Lung (tissue), 12 donors: Measurements from ENCODE around the gene ARHGEF28. TPM values are rescaled to one million over a fixed set of nuclear protein-coding genes. Genes with fewer than 3 reads are reported as not detected.
A peak's percentile ranks its signal among the peaks of the same experiment; 100 is the strongest.

Source experiments
- ATAC-seq: fragments of 200-7000 bp; cut with Tn5 transposase; one replicate; pipeline ENCODE4 v1.9.1; 2020; ENCODE audit warnings: moderate number of reproducible peaks; ENCODE audit not compliant: insufficient read depth, low FRiP score
- DNase-seq, 3 donors: peaks; one replicate each; pipeline ENCODE4 v3.0.0-alpha.2; 2013 to 2017
- H3K27ac ChIP-seq, 2 donors: one replicate each; pipeline ENCODE4 v1.5.1; 2013; ENCODE audit warnings: mild to moderate bottlenecking in 2 of 2, moderate library complexity in 2 of 2, control low read depth in 1 of 2, inconsistent platforms in 1 of 2, low read depth in 1 of 2, low read length in 1 of 2
- H3K27me3 ChIP-seq, 3 donors: one replicate each; pipeline ENCODE4 v1.5.1; 2013; ENCODE audit warnings: low read length in 2 of 3; ENCODE audit not compliant: control insufficient read depth in 3 of 3, insufficient read depth in 3 of 3
- H3K36me3 ChIP-seq, 4 donors: one replicate each; pipeline ENCODE4 v1.5.1; 2013; ENCODE audit warnings: low read length in 4 of 4, mild to moderate bottlenecking in 1 of 4, moderate library complexity in 1 of 4; ENCODE audit not compliant: control insufficient read depth in 4 of 4, insufficient read depth in 4 of 4
- H3K4me1 ChIP-seq, 5 donors: one replicate each; pipeline ENCODE4 v1.5.1; 2013; ENCODE audit warnings: low read length in 5 of 5, mild to moderate bottlenecking in 2 of 5, moderate library complexity in 1 of 5; ENCODE audit not compliant: control insufficient read depth in 5 of 5, insufficient read depth in 5 of 5
- H3K4me3 ChIP-seq: one replicate; pipeline ENCODE4 v1.5.1; 2013; ENCODE audit warnings: mild to moderate bottlenecking, control low read depth, moderate library complexity
- H3K9ac ChIP-seq, 2 donors: one replicate each; pipeline ENCODE4 v1.5.1; 2013; ENCODE audit warnings: low read length in 2 of 2, control low read depth in 1 of 2; ENCODE audit not compliant: insufficient read depth in 1 of 2
- H3K9me3 ChIP-seq, 4 donors: one replicate each; pipeline ENCODE4 v1.5.1; 2013; ENCODE audit warnings: low read length in 3 of 4, mild to moderate bottlenecking in 1 of 4, moderate library complexity in 1 of 4; ENCODE audit not compliant: control insufficient read depth in 4 of 4, insufficient read depth in 3 of 4
- WGBS, 2 donors: extraction: QIAGEN DNeasy Blood & Tissue Kit; methylation state at CpG; one replicate each; pipeline ENCODE4 v1.1.7; 2013; 5-methylcytosine and 5-hydroxymethylcytosine counted together
- polyA plus RNA-seq, 2 donors: library from polyadenylated mRNA; stranded (reverse); fragments of 200-250 nt; gene quantifications; one replicate each; pipeline ENCODE4 v1.2.1, GENCODE V29; 2013
- total RNA-seq, 2 donors: library from RNA; depleted of rRNA in 1 of 2; stranded (reverse); fragments of >200 nt in 1 of 2; gene quantifications; one replicate each; pipeline ENCODE4 v1.2.1, GENCODE V29; 2014 to 2021
- TF ChIP-seq, protein P1 (sequence below): IDR thresholded peaks from 2 replicates; pipeline ENCODE4 v1.5.1; 2012; ENCODE audit warnings: mild to moderate bottlenecking; ENCODE audit errors: control extremely low read depth, extremely low read depth
- donor health status: control.
- donor health status: control.
- donor health status: Bipolar disorder and iron deficiency.
- donor health status: healthy.
- donor health status: DM: yes; HTN: yes; CAD: no.

Gene ARHGEF28
- total and polyA plus RNA-seq, 4 donors, result 3.0 to 13.0 (median 10.0) TPM

DNA sequence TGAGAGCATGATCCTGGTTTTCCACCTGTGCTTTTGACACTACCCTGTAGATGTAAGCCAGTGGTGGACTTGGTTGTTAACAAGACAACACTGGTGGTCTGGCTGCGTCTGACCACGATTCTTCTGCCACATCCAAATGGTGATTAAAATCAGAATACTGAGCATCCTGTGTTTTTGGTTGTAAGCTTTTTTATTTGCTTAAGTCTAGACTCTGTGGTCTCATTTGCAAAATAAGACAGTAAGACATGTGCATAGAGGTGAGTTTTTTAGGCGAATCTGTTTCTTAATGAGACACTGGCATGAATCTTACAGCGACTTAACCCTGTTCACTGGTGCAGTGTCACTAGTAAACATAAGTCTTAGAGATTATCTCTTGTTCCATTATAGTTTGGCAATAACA is 165.4 kb downstream of the ARHGEF28 start:
- H3K9me3 ChIP-seq, result no peaks in the 10 kb centered on the region
- H3K4me3 ChIP-seq, result no peak overlapping the region
- TF ChIP-seq, protein P1, sequence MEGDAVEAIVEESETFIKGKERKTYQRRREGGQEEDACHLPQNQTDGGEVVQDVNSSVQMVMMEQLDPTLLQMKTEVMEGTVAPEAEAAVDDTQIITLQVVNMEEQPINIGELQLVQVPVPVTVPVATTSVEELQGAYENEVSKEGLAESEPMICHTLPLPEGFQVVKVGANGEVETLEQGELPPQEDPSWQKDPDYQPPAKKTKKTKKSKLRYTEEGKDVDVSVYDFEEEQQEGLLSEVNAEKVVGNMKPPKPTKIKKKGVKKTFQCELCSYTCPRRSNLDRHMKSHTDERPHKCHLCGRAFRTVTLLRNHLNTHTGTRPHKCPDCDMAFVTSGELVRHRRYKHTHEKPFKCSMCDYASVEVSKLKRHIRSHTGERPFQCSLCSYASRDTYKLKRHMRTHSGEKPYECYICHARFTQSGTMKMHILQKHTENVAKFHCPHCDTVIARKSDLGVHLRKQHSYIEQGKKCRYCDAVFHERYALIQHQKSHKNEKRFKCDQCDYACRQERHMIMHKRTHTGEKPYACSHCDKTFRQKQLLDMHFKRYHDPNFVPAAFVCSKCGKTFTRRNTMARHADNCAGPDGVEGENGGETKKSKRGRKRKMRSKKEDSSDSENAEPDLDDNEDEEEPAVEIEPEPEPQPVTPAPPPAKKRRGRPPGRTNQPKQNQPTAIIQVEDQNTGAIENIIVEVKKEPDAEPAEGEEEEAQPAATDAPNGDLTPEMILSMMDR, result no peak

DNA sequence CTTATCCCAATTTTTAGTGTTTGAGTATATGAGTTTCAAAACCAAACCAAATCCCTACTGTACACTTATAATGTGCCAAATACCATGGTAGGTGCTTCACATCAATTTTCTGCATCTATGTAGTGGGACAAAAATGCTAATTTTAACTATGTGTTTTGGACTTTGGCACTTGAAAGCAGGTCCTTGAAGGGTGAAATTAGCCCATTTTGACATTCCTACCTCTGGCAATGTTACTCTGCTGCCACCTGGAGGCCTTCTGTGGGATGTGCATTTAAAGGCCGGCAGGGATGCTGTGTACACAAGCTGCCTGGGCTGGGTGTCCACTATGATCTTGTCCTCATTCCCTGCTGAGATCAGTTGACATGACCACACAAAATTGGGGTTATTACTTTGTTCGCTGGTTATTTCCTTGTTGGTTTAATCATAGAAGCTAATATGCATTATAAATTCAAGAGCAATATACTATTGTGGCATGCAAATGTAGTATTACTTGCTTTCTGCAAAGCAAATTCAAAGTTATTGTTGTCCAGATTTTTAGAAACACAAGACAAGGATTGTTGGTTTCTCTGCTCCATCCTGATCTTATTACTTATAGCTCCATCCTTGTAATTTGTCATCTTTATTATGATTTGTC is 166.8 kb downstream of the ARHGEF28 start:
- no peak overlapping the region for H3K4me3 ChIP-seq
- peak; percentile 79 for ATAC-seq
- no peaks in the 10 kb centered on the region for H3K9me3 ChIP-seq
- no peaks in the 10 kb centered on the region for H3K27me3 ChIP-seq
- H3K4me1 ChIP-seq, result peaks cover 0 to 12% (median 5%) of the 10 kb centered on the region in 5 donors
- peak; percentile 78 to 82 (median 79) for DNase-seq
- no peak overlapping the region for H3K27ac ChIP-seq
- no peaks in the 10 kb centered on the region for H3K36me3 ChIP-seq
- H3K9ac ChIP-seq, result no peak overlapping the region
- WGBS, 2 donors, result 2% methylated on average over 2 of the region's 2 CpGs
- TF ChIP-seq, protein P1, result peak; percentile 92

More for the DNA sequence above, 165.4 kb downstream of the ARHGEF28 start:
- no peaks in the 10 kb centered on the region for H3K27me3 ChIP-seq
- no peak overlapping the region for H3K9ac ChIP-seq
- H3K27ac ChIP-seq, result no peak overlapping the region
- no peaks in the 10 kb centered on the region for H3K36me3 ChIP-seq
- ATAC-seq (no peak), DNase-seq (no peak)
- WGBS, 2 donors, result 84 to 91% methylated on average over 4 of the region's 4 CpGs
- H3K4me1 ChIP-seq, result peaks cover 0 to 7% (median 2%) of the 10 kb centered on the region in 5 donors

DNA sequence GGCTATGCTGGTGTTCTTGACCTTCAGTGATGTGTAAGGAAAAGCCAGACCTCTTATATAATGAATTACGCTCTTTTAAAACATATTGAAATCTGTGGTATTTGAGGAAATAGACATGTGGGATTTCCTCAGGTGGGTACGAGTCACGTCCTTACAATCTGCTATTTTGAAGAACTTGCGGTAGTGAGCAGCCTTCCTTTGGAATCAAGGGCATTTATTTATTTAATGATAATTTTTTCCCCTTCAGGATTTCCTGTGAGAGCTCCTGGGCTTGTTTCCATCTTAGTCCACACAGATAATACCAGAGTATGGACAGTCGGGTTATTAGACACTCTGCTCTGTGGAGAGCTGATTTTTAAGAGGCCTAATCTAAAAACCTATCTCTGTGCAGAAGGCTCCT is 167.9 kb downstream of the ARHGEF28 start:
- Histone ChIP-seq H3K4me3 (no peak overlapping the region), H3K27me3 (no peaks in the 10 kb centered on the region), H3K27ac (no peak overlapping the region), H3K9ac (no peak overlapping the region), H3K9me3 (no peaks in the 10 kb centered on the region), H3K36me3 (no peaks in the 10 kb centered on the region), H3K4me1 (peaks cover 0 to 12% (median 5%) of the 10 kb centered on the region in 5 donors)
- WGBS, 2 donors, result 54 to 68% methylated on average over 5 of the region's 5 CpGs
- no peak for DNase-seq
- no peak for ATAC-seq
- TF ChIP-seq, protein P1, result no peak
